Left lung (tissue), 10 donors: ENCODE measurements around the gene SPNS1. TPM values are rescaled to one million over a fixed set of nuclear protein-coding genes. Genes with fewer than 3 reads are reported as not detected.
A peak's percentile ranks its signal among the peaks of the same experiment; 100 is the strongest.

ENCODE experiments used
- ATAC-seq: fragments of 200-7000 bp; cut with Tn5 transposase; one replicate; pipeline ENCODE4 v1.9.1; 2020; ENCODE audit warnings: moderate library complexity
- DNase-seq, 4 donors: peaks; one replicate each; pipeline ENCODE4 v3.0.0-alpha.2; 2013 to 2020
- H3K27ac ChIP-seq, 2 donors: fragments of 200-600 bp; sonication (generic) in 1 of 2; one replicate each; pipeline versions ENCODE4 v1.5.0 to v1.8.0; 2020 to 2021
- H3K27me3 ChIP-seq, 2 donors: fragments of 200-600 bp; sonication (generic) in 1 of 2; one replicate each; pipeline versions ENCODE4 v1.5.0 to v1.8.0; 2020 to 2021
- H3K36me3 ChIP-seq, 2 donors: fragments of 200-600 bp; sonication (generic) in 1 of 2; one replicate each; pipeline versions ENCODE4 v1.5.0 to v1.8.0; 2020 to 2021
- H3K4me1 ChIP-seq, 2 donors: fragments of 200-600 bp; one replicate each; pipeline ENCODE4 v1.8.0; 2021
- H3K4me3 ChIP-seq, 2 donors: fragments of 200-600 bp; sonication (generic) in 1 of 2; one replicate each; pipeline versions ENCODE4 v1.5.0 to v1.8.0; 2020 to 2021; ENCODE audit warnings: mild to moderate bottlenecking in 1 of 2
- H3K9me3 ChIP-seq, 2 donors: fragments of 200-600 bp; sonication (generic) in 1 of 2; one replicate each; pipeline versions ENCODE4 v1.5.0 to v1.8.0; 2020 to 2021
- CTCF ChIP-seq, 2 donors: fragments of 200-600 bp; sonication (generic) in 1 of 2; IDR thresholded peaks; one replicate each; pipeline versions ENCODE4 v1.5.0 to v1.8.0; 2021; ENCODE audit warnings: antibody characterized with exemption in 2 of 2
- intact Hi-C, 2 donors: fragments of 100-400 bp; cut with DNase I; formaldehyde crosslinking; loops; one replicate each; pipeline versions ENCODE4 v1.11.2 to v1.14.2; 2022
- polyA plus RNA-seq, 6 donors: library from polyadenylated mRNA; unstranded; fragments of 120-200 nt; gene quantifications; one replicate each; pipeline ENCODE4 v1.2.1, GENCODE V29; 2013; ENCODE audit not compliant: insufficient read length in 6 of 6
- total RNA-seq, 2 donors: library from RNA; stranded (reverse); fragmentation: NEBNext Ultra II Directional; extraction: Animal tissue kit (Norgen Biotek cat#: 25700); gene quantifications; one replicate each; pipeline ENCODE4 v1.2.1, GENCODE V29; 2021
- donor health status: DM: no; HTN: yes; CAD: no.
- donor health status: DM: no; HTN: no; CAD: no.

Gene SPNS1
- total and polyA plus RNA-seq, 8 donors, result 27.3 to 61.5 (median 32.7) TPM

- ATAC-seq (no peak), DNase-seq (no peak)
- intact Hi-C loops, result no loop called here
- Histone ChIP-seq H3K4me1 (peaks cover 0 to 17% of the 10 kb centered on the region in 2 donors), H3K36me3 (peaks cover 0 to 99% of the 10 kb centered on the region in 2 donors), H3K27me3 (no peaks in the 10 kb centered on the region), H3K27ac (peak overlapping the region in 1 of 2 donors; percentile 45), H3K4me3 (peak overlapping the region in 1 of 2 donors; percentile 35), H3K9me3 (peaks cover 0 to 5% of the 10 kb centered on the region in 2 donors)
- TF ChIP-seq CTCF (IDR thresholded peaks at IDR 0.05), result no peak
These were observed 9.5 kb downstream of the SPNS1 start for GRCh38 chr16:28984091-28984490.

GRCh38 chr16:28984619-28985135 is 10.1 kb downstream of the SPNS1 start, which contains the start of gene LAT:
TSS of gene LAT (plus strand) at chr16:28985052. CDS start at chr16:28985418, 366 bp downstream.
- no peak for TF ChIP-seq CTCF (IDR thresholded peaks at IDR 0.05)
- H3K4me1 ChIP-seq, result peaks cover 0 to 17% of the 10 kb centered on the region in 2 donors
- intact Hi-C loops, result no loop called here
- peak; percentile 51 for ATAC-seq
- H3K9me3 ChIP-seq, result peaks cover 0 to 5% of the 10 kb centered on the region in 2 donors
- H3K36me3 ChIP-seq, result peaks cover 0 to 99% of the 10 kb centered on the region in 2 donors
- no peaks in the 10 kb centered on the region for H3K27me3 ChIP-seq
- H3K4me3 ChIP-seq, result peak within 1 kb of the TSS in 1 of 2 donors; percentile 35
- peak in 2 of 4 donors; percentile 48 to 86 for DNase-seq
- peak within 1 kb of the TSS in 1 of 2 donors; percentile 45 for H3K27ac ChIP-seq

- peaks cover 0 to 99% of the 10 kb centered on the region in 2 donors for H3K36me3 ChIP-seq
- H3K4me1 ChIP-seq, result peaks cover 0 to 17% of the 10 kb centered on the region in 2 donors
- H3K9me3 ChIP-seq, result peaks cover 0 to 5% of the 10 kb centered on the region in 2 donors
- no peaks in the 10 kb centered on the region for H3K27me3 ChIP-seq
- DNase-seq (no peak), ATAC-seq (no peak)
- peak overlapping the region in 1 of 2 donors; percentile 45 for H3K27ac ChIP-seq
- H3K4me3 ChIP-seq, result peak overlapping the region in 1 of 2 donors; percentile 35
- intact Hi-C loops, result no loop called here
- TF ChIP-seq CTCF (IDR thresholded peaks at IDR 0.05), result no peak
These were observed 10.8 kb downstream of the SPNS1 start for GRCh38 chr16:28985211-28986041.

GRCh38 chr16:28986046-28986445 is 11.5 kb downstream of the SPNS1 start:
- no peak for ATAC-seq
- Histone ChIP-seq H3K27me3 (no peaks in the 10 kb centered on the region), H3K27ac (no peak overlapping the region), H3K4me1 (peaks cover 0 to 17% of the 10 kb centered on the region in 2 donors), H3K9me3 (peaks cover 0 to 5% of the 10 kb centered on the region in 2 donors), H3K36me3 (peaks cover 0 to 97% of the 10 kb centered on the region in 2 donors), H3K4me3 (peak overlapping the region in 1 of 2 donors; percentile 35)
- no peak for DNase-seq
- intact Hi-C loops, result no loop called here
- no peak for TF ChIP-seq CTCF (IDR thresholded peaks at IDR 0.05)

- Histone ChIP-seq H3K27ac (no peak overlapping the region), H3K4me1 (peaks cover 0 to 17% of the 10 kb centered on the region in 2 donors), H3K4me3 (peak overlapping the region in 1 of 2 donors; percentile 35), H3K27me3 (no peaks in the 10 kb centered on the region), H3K36me3 (peaks cover 0 to 92% of the 10 kb centered on the region in 2 donors), H3K9me3 (peaks cover 0 to 5% of the 10 kb centered on the region in 2 donors)
- intact Hi-C loops, result no loop called here
- DNase-seq (no peak), ATAC-seq (no peak)
- no peak for TF ChIP-seq CTCF (IDR thresholded peaks at IDR 0.05)
These were observed 11.9 kb downstream of the SPNS1 start for GRCh38 chr16:28986492-28986891.
